ENCODE data around the gene TP53BP2. TPM values are rescaled to one million over a fixed set of nuclear protein-coding genes. Genes with fewer than 3 reads are reported as not detected.
A peak's percentile ranks its signal among the peaks of the same experiment; 100 is the strongest.

TP53BP2 gene
- total RNA-seq, 4 donors from 2014 or later = 26.6 to 106 (median 43.8) TPM

DNA sequence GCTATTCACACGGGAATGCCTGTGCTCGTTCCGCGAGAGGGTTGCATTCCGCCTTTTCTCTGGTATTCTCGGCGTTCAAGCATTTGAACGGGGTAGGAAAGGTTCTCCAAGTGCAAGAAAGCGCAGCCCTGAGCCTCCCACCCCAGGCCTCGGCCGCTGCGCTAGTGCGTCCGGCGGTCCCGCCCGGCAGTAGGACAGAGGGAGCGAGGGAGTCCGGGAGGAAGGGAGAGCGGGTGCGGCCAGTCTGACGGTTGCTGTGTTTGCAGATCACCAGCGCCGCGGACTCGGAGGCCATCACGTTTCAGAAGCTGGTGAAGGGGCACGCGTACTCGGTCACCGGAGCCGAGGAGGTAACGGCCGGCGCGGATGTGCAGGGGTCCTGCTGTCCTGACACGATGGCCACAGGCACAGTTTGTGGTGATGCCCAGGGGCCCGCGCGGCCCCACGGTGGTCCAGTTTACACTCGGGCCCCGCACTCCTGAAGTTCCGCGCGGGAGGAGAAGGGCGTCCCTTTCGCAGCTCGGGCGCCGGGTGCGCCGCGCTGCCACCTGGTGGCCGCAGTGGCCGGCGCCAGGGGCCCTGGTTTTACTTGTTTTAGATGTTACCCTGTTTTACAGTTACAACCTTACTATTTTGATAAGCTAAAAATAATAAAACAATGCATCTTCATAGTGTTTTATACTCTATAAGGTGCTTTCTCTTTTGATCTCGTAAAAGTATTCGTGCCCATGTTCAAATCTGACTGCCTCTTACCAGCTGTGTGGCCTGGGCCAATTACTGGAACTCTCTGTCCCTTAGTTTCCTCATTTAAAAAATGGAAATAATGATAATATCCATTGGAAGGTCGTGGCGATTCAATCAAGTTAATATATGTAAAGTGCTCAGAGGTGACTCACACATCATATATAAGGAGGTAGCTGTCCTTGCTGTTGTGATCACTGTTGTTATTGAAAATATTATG is 96.7 kb downstream of the TP53BP2 start:
- H3K27ac ChIP-seq (replicated peaks in 1 of 4) = peak overlapping the region; percentile 74 to 82 (median 80)
- WGBS = 6% methylated on average over 19 of the region's 61 CpGs
- intact Hi-C loops (cut with DNase I) = loop anchor here (1.0 to 5.0 kb wide), 2 partner anchors 37 to 52 kb away; partner anchors contain the start of gene CAPN2
- H3K9me3 ChIP-seq = no peaks in the 10 kb centered on the region
- peaks cover 45 to 87% (median 83%) of the 10 kb centered on the region in 4 donors for H3K36me3 ChIP-seq
- TF ChIP-seq, protein P1, sequence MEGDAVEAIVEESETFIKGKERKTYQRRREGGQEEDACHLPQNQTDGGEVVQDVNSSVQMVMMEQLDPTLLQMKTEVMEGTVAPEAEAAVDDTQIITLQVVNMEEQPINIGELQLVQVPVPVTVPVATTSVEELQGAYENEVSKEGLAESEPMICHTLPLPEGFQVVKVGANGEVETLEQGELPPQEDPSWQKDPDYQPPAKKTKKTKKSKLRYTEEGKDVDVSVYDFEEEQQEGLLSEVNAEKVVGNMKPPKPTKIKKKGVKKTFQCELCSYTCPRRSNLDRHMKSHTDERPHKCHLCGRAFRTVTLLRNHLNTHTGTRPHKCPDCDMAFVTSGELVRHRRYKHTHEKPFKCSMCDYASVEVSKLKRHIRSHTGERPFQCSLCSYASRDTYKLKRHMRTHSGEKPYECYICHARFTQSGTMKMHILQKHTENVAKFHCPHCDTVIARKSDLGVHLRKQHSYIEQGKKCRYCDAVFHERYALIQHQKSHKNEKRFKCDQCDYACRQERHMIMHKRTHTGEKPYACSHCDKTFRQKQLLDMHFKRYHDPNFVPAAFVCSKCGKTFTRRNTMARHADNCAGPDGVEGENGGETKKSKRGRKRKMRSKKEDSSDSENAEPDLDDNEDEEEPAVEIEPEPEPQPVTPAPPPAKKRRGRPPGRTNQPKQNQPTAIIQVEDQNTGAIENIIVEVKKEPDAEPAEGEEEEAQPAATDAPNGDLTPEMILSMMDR (IDR thresholded peaks at IDR 0.05) = peak; percentile 94 to 99 (median 97)
- TF ChIP-seq EP300 (IDR thresholded peaks at IDR 0.05) (no peak), POLR2AphosphoS5 (IDR thresholded peaks at IDR 0.05) (peak; percentile 39 to 57), POLR2A (IDR thresholded peaks at IDR 0.05; ENCODE audit: low read depth) (no peak)
- H3K4me3 ChIP-seq = peak overlapping the region; percentile 52 to 56 (median 54)
- peak; percentile 94 for DNase-seq (ENCODE audit: extremely low spot score)
- no peaks in the 10 kb centered on the region for H3K27me3 ChIP-seq
- H3K4me1 ChIP-seq = peaks cover 22 to 30% (median 25%) of the 10 kb centered on the region in 4 donors

DNA sequence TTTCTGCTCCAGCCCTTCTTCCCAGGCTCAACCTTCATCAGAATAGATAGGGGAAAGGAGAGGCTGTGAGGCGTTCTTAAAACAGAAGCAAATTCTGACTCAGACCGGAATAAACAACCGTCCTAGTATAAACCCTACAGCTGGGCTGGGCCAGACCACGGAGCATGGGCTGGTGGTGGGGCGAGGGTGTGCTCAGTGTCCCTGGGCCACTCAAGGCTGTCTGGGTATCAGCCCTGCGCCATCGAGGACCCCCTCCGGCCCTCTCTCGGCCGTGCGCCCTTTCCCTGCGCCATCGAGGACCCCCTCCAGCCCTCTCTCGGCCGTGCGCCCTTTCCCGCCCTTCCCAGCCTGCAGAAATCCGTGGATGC is 97.4 kb downstream of the TP53BP2 start:
- Histone ChIP-seq H3K27me3 (no peaks in the 10 kb centered on the region), H3K27ac (replicated peaks in 1 of 4) (peak overlapping the region; percentile 74 to 82 (median 80)), H3K4me3 (peak overlapping the region; percentile 52 to 56 (median 54)), H3K9me3 (no peaks in the 10 kb centered on the region), H3K36me3 (peaks cover 44 to 87% (median 82%) of the 10 kb centered on the region in 4 donors), H3K4me1 (peaks cover 25 to 33% (median 28%) of the 10 kb centered on the region in 4 donors)
- no peak for DNase-seq (ENCODE audit: extremely low spot score)
- intact Hi-C loops (cut with DNase I) = loop anchor here (5.0 kb wide), 1 partner anchor 51 kb away; no protein-coding TSS in a partner anchor
- no peak for TF ChIP-seq POLR2AphosphoS5 (IDR thresholded peaks at IDR 0.05)
- TF ChIP-seq POLR2A (IDR thresholded peaks at IDR 0.05; ENCODE audit: low read depth) = no peak
- TF ChIP-seq, protein P1 (IDR thresholded peaks at IDR 0.05) = no peak
- TF ChIP-seq EP300 (IDR thresholded peaks at IDR 0.05) = no peak
- WGBS = 25% methylated on average over 8 of the region's 18 CpGs

DNA sequence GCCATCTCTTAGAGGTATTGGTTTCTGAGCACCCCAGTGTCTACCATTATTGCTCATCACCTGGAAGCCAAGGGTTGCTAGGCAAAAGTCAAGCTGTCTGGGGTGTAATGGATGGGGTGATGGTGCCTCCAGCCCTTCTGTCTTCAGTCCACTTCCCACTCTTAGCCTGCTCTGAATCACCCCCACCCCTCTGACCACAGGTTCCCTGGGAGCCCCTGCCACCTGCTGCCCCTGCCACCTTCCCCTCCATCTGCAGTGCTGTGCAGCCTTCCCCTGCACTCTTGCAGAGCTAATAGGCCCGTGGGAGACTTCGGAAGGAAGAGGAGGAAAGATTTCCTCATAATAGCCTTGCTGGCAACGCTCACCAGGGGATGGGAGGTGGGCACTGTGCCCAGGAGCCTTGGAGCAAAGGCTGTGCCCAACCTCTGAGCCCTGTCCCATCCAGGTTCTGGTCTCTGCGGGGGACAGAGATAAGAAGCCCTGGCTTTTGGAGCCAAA is 97.9 kb downstream of the TP53BP2 start:
- Histone ChIP-seq H3K4me1 (peaks cover 30 to 33% (median 32%) of the 10 kb centered on the region in 4 donors), H3K4me3 (peak overlapping the region; percentile 52 to 56 (median 54)), H3K27me3 (no peaks in the 10 kb centered on the region), H3K27ac (replicated peaks in 1 of 4) (peak overlapping the region; percentile 74 to 82 (median 80)), H3K9me3 (no peaks in the 10 kb centered on the region), H3K36me3 (peaks cover 39 to 86% (median 79%) of the 10 kb centered on the region in 4 donors)
- no peak for DNase-seq (ENCODE audit: extremely low spot score)
- 20% methylated on average over 2 of the region's 4 CpGs for WGBS
- intact Hi-C loops (cut with DNase I) = loop anchor here (5.0 kb wide), 1 partner anchor 51 kb away; no protein-coding TSS in a partner anchor
- TF ChIP-seq POLR2A (IDR thresholded peaks at IDR 0.05; ENCODE audit: low read depth) (no peak), POLR2AphosphoS5 (IDR thresholded peaks at IDR 0.05) (no peak), EP300 (IDR thresholded peaks at IDR 0.05) (no peak)
- TF ChIP-seq, protein P1 (IDR thresholded peaks at IDR 0.05) = no peak

DNA sequence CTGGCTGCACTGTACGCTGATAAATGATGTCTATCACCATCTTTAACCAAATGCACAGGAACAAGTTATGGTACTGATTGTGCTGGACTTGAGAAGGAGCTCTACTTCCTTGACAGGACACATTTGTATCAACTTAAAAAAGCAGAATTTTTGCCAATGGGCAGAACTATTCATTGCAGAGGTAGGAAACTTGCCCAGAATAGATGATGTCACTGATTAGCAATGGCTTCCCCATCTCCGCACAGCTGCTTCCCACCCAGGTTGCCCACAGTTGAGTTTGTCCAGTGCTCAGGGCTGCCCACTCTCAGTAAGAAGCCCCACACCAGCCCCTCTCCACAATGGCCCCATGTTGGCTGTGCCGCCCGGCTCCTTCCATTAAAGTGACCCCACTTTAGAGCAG is 100.0 kb downstream of the TP53BP2 start:
- no peak for DNase-seq (ENCODE audit: extremely low spot score)
- Histone ChIP-seq H3K27ac (replicated peaks in 1 of 4) (peak overlapping the region in 1 of 4 donors; percentile 9), H3K27me3 (no peaks in the 10 kb centered on the region), H3K36me3 (peaks cover 17 to 67% (median 59%) of the 10 kb centered on the region in 4 donors), H3K9me3 (no peaks in the 10 kb centered on the region), H3K4me1 (peaks cover 41 to 47% (median 42%) of the 10 kb centered on the region in 4 donors), H3K4me3 (no peak overlapping the region)
- intact Hi-C loops (cut with DNase I) = loop anchor here (5.0 kb wide), 1 partner anchor 48 kb away; no protein-coding TSS in a partner anchor
- TF ChIP-seq EP300 (IDR thresholded peaks at IDR 0.05) = no peak
- no peak for TF ChIP-seq POLR2AphosphoS5 (IDR thresholded peaks at IDR 0.05)
- TF ChIP-seq, protein P1 (IDR thresholded peaks at IDR 0.05) = no peak
- TF ChIP-seq POLR2A (IDR thresholded peaks at IDR 0.05; ENCODE audit: low read depth) = no peak
- WGBS = 95% methylated on average over 4 of the region's 4 CpGs
